Panc1 (cell line): ENCODE measurements around the gene CFH. TPM values are rescaled to one million over a fixed set of nuclear protein-coding genes. Genes with fewer than 3 reads are reported as not detected.

Source experiments
- ATAC-seq: fragments of 200-7000 bp; cut with Tn5 transposase; 2 replicates; pipeline ENCODE4 v1.9.1; 2020; ENCODE audit warnings: mild to moderate bottlenecking, moderate library complexity
- BruUV-seq: library from RNA; stranded (reverse); fragments of 400-500 nt; replicated peaks from 2 replicates; lab custom pipeline; 2021; lab: Mats Ljungman, UMichigan
- CTCF ChIA-PET: fragments of 300-600 bp; sonication (Branson Sonifier 250); formaldehyde crosslinking; loops from one replicate; lab custom pipeline; 2022; ENCODE audit warnings: antibody characterized with exemption; lab: Charles Lee
- POLR2A ChIA-PET: fragments of 300-600 bp; sonication (Branson Sonifier 250); formaldehyde crosslinking; loops from one replicate; lab custom pipeline; 2022; ENCODE audit warnings: antibody characterized with exemption; lab: Charles Lee
- DNase-seq: peaks from one replicate; pipeline ENCODE4 v3.0.0-alpha.2; 2010; ENCODE audit warnings: low read depth, low spot score
- H3K27ac ChIP-seq: 2 replicates; pipeline ENCODE4 v1.5.1; 2011; ENCODE audit warnings: mild to moderate bottlenecking, low read length, inconsistent platforms
- H3K27me3 ChIP-seq: fragments of 200-500 bp; sonication (Bioruptor generic); 2 replicates; pipeline ENCODE4 v1.6.0; 2014; ENCODE audit warnings: low read length, inconsistent platforms; ENCODE audit not compliant: control insufficient read depth, insufficient read depth
- H3K36me3 ChIP-seq: fragments of 200-500 bp; sonication (Bioruptor generic); 2 replicates; pipeline ENCODE4 v1.5.1; 2014; ENCODE audit warnings: inconsistent platforms, mild to moderate bottlenecking, low read length, moderate library complexity; ENCODE audit not compliant: control insufficient read depth, insufficient read depth
- H3K4me1 ChIP-seq: 2 replicates; pipeline ENCODE4 v1.5.1; 2011; ENCODE audit warnings: inconsistent platforms, mild to moderate bottlenecking, low read length, moderate library complexity; ENCODE audit not compliant: control insufficient read depth, insufficient read depth
- H3K4me3 ChIP-seq, 2 experiments: 2 replicates each; pipeline ENCODE4 v1.5.1; 2011 to 2012; ENCODE audit warnings: low read depth in 2 of 2, low read length in 2 of 2, mild to moderate bottlenecking in 2 of 2, inconsistent platforms in 1 of 2, moderate library complexity in 1 of 2
- H3K9me3 ChIP-seq: fragments of 200-500 bp; sonication (Bioruptor generic); 2 replicates; pipeline ENCODE4 v1.5.1; 2014; ENCODE audit warnings: low read depth, mild to moderate bottlenecking, inconsistent platforms, low read length, moderate library complexity; ENCODE audit not compliant: control insufficient read depth, insufficient read depth
- POLR2AphosphoS5 ChIP-seq: IDR thresholded peaks from 2 replicates; pipeline ENCODE4 v1.6.1; 2012; ENCODE audit warnings: mild to moderate bottlenecking, low read depth, low read length, moderate library complexity
- SIN3A ChIP-seq: IDR thresholded peaks from 2 replicates; pipeline ENCODE4 v1.6.1; 2012; ENCODE audit warnings: low read depth, mild to moderate bottlenecking, low read length, moderate library complexity, borderline replicate concordance; ENCODE audit not compliant: insufficient read depth
- TCF7L2 ChIP-seq: IDR thresholded peaks from 2 replicates; pipeline ENCODE4 v1.6.1; 2011; ENCODE audit warnings: mild to moderate bottlenecking, low read depth, low read length, inconsistent platforms
- in situ Hi-C: cut with HindIII; loops from 2 replicates; pipeline ENCODE4 v1.10.0; 2016; ENCODE audit warnings: low sequenced_read_pairs, low pct_unique_long_range_greater_than_20kb
- intact Hi-C: fragments of 100-400 bp; cut with micrococcal nuclease; formaldehyde crosslinking; loops from one replicate; pipeline ENCODE4 v1.10.0; 2022; ENCODE audit not compliant: unreplicated experiment
- total RNA-seq: library from RNA; stranded (reverse); gene quantifications from one replicate; pipeline ENCODE4 v1.2.1, GENCODE V29; 2021; ENCODE audit not compliant: unreplicated experiment
- TF ChIP-seq, protein P1 (sequence below), 2 experiments: IDR thresholded peaks; 2 replicates each; pipeline ENCODE4 v1.6.1; 2011 to 2012; ENCODE audit warnings: low read depth in 2 of 2, control low read depth in 1 of 2, low read length in 1 of 2, mild to moderate bottlenecking in 1 of 2, moderate library complexity in 1 of 2; ENCODE audit not compliant: insufficient read depth in 1 of 2
- TF ChIP-seq, protein P2 (sequence below): fragments of 450-650 bp; IDR thresholded peaks from 2 replicates; pipeline ENCODE4 v1.5.1; 2017; ENCODE audit warnings: mild to moderate bottlenecking

The CFH gene
- total RNA-seq, 1 experiment from 2014 or later: 0.36 TPM

DNA sequence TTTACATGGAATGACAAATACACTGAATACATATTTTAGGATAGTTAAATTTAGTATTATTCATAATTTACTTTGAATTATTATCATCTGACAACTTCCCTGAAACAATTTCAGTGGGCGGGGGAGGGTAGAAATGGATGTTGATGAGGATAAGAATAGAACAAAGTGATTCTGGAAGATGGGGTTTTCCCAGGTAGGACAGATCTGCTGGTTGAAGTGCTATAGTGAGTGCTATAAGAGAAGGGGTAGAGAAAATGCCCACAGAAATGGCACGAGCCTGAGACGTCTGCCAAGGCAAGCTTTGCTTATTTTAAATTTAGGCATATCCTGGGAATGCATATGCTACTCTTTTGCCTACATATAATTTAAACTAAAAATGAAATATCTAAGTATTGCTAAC lies 3.2 kb downstream of the CFH start:
- DNase-seq (no peak), ATAC-seq (no peak)
- ChIA-PET CTCF (no interaction called here), POLR2A (no interaction called here)
- intact Hi-C loops: no loop called here
- Histone ChIP-seq H3K36me3 (no peaks in the 10 kb centered on the region), H3K9me3 (no peaks in the 10 kb centered on the region), H3K27me3 (no peaks in the 10 kb centered on the region), H3K27ac (no peak overlapping the region), H3K4me3 (no peak overlapping the region), H3K4me1 (no peaks in the 10 kb centered on the region; the same call in 1 of the 2 replicates)
- no TSS peak for BruUV-seq
- TF ChIP-seq, protein P1, sequence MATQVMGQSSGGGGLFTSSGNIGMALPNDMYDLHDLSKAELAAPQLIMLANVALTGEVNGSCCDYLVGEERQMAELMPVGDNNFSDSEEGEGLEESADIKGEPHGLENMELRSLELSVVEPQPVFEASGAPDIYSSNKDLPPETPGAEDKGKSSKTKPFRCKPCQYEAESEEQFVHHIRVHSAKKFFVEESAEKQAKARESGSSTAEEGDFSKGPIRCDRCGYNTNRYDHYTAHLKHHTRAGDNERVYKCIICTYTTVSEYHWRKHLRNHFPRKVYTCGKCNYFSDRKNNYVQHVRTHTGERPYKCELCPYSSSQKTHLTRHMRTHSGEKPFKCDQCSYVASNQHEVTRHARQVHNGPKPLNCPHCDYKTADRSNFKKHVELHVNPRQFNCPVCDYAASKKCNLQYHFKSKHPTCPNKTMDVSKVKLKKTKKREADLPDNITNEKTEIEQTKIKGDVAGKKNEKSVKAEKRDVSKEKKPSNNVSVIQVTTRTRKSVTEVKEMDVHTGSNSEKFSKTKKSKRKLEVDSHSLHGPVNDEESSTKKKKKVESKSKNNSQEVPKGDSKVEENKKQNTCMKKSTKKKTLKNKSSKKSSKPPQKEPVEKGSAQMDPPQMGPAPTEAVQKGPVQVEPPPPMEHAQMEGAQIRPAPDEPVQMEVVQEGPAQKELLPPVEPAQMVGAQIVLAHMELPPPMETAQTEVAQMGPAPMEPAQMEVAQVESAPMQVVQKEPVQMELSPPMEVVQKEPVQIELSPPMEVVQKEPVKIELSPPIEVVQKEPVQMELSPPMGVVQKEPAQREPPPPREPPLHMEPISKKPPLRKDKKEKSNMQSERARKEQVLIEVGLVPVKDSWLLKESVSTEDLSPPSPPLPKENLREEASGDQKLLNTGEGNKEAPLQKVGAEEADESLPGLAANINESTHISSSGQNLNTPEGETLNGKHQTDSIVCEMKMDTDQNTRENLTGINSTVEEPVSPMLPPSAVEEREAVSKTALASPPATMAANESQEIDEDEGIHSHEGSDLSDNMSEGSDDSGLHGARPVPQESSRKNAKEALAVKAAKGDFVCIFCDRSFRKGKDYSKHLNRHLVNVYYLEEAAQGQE (IDR thresholded peaks at IDR 0.05; ENCODE audit: insufficient read depth in 1 of 2, low read depth in 2 of 2, low read length in 1 of 2): no peak
- no peak for TF ChIP-seq SIN3A
- in situ Hi-C loops: no loop called here

DNA sequence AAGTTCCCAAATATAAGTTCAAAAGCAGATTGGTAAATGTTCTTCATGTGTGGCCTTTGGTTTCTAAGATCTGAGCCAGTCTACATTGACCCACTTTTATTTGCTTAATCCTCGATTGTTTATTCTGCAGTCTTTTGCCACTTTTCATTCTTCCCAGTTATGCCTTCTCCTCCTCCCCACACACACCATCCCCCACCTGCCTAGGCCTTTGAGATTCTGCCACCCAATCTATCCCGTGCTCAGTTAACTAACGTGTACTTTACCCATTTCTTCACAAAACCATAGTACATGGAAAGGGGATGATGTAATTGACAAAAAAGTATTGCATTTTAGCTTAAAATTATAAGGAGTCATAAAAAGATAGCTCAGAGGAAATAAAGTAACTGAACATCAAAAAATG lies 3.7 kb downstream of the CFH start:
- ChIA-PET POLR2A (no interaction called here), CTCF (no interaction called here)
- no peak for TF ChIP-seq TCF7L2
- TF ChIP-seq, protein P2, sequence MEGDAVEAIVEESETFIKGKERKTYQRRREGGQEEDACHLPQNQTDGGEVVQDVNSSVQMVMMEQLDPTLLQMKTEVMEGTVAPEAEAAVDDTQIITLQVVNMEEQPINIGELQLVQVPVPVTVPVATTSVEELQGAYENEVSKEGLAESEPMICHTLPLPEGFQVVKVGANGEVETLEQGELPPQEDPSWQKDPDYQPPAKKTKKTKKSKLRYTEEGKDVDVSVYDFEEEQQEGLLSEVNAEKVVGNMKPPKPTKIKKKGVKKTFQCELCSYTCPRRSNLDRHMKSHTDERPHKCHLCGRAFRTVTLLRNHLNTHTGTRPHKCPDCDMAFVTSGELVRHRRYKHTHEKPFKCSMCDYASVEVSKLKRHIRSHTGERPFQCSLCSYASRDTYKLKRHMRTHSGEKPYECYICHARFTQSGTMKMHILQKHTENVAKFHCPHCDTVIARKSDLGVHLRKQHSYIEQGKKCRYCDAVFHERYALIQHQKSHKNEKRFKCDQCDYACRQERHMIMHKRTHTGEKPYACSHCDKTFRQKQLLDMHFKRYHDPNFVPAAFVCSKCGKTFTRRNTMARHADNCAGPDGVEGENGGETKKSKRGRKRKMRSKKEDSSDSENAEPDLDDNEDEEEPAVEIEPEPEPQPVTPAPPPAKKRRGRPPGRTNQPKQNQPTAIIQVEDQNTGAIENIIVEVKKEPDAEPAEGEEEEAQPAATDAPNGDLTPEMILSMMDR: no peak
- no peak for TF ChIP-seq POLR2AphosphoS5
- no peak for TF ChIP-seq SIN3A
- TF ChIP-seq, protein P1 (IDR thresholded peaks at IDR 0.05; ENCODE audit: insufficient read depth in 1 of 2, low read depth in 2 of 2, low read length in 1 of 2): no peak
- BruUV-seq: no TSS peak
- Histone ChIP-seq H3K4me3 (no peak overlapping the region), H3K27ac (no peak overlapping the region), H3K36me3 (no peaks in the 10 kb centered on the region), H3K9me3 (no peaks in the 10 kb centered on the region), H3K27me3 (no peaks in the 10 kb centered on the region), H3K4me1 (no peaks in the 10 kb centered on the region; the same call in 1 of the 2 replicates)
- in situ Hi-C loops: no loop called here
- no peak for ATAC-seq
- DNase-seq: no peak
- intact Hi-C loops: no loop called here
